HG02610 (cell line): ENCODE results near the gene NRARP.
A peak's percentile ranks its signal among the peaks of the same experiment; 100 is the strongest.

ENCODE experiments used
- ATAC-seq: cut with Tn5 transposase; IDR thresholded peaks from one replicate; pipeline ENCODE4 v1.9.1; 2021; ENCODE audit warnings: mild to moderate bottlenecking, moderate library complexity; ENCODE audit not compliant: unreplicated experiment

The NRARP gene

DNA sequence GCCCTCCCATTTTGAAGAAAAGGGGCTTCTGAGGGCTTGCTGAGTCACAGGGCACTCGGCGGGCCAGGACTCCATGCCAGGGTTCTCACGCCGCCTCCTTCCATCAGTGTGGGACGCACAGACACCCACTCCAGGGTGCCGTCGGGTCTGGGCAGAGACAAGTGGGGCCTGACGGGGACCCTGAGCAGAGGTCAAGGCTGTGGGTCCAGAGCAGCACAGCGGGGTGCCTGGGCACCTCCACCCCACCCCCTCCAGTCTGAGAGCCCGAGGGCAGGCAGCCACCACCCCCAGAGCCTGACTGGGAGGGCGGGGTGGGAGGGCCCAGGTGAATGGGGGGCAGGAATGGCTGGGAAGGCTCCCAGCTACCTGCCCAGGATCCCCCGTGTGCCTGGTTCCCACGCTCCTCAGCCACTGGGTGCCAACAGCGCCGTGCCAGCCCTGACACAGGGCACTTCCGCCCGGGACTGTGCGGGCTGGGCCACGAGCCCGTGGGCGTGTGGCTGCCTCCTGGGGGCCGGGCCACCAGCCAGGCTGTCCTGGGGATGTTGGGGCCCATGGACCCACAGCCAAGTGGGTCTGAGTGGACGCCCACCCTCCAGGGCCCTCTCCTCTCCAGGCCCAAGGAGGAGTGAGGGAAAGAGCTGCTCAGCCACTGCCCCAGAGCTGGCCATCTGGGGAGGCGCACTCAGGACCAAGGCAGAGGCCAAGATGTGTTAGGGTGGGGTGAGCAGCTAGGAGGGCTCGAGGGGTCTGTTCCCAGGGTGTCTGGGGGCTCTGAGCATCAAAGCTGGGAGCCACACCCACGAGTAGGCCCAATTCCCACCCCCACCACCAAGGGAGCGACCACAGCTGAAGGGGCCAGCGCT lies 10.1 kb upstream of the NRARP start:
- ATAC-seq: no peak

DNA sequence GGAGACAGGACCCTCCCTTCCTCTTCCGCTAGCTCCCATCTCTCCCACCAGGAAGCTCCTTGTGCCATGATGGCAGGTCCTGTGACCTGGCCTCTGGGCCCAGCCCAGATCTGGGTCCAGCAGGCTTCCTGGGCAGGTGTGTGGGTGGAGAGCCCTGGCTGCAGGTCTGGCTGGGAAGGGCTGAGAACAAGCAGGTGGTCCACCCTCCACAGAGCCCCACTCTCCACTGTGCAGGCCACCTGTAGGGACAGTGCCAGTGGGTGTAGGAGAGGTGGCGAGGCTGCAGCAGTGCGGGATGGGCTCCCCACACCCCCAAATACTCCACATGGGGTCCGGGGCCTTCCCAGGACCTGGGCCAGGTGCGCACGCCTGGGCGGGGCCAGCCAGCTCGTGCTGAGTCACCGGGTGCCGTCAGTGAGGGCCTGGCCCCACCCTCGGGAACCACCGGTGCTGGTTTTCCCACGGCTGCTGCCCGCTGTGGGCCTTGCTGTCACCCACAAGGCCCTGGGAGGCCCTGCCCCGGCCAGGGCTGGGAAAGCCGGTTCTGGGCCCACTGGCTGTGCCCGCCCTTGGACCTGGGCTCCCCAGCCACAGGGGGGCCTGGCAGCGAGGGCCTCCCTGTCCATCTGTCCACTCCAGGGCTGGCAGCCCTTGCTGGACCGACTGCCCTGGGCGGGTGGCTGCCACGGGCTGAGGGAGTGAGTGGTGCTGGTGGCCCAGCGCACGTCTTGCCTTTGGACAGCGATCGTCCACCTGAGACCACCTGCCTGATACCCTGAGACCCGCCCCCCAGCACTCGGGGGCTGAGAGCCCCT lies 9.3 kb upstream of the NRARP start:
- no peak for ATAC-seq

DNA sequence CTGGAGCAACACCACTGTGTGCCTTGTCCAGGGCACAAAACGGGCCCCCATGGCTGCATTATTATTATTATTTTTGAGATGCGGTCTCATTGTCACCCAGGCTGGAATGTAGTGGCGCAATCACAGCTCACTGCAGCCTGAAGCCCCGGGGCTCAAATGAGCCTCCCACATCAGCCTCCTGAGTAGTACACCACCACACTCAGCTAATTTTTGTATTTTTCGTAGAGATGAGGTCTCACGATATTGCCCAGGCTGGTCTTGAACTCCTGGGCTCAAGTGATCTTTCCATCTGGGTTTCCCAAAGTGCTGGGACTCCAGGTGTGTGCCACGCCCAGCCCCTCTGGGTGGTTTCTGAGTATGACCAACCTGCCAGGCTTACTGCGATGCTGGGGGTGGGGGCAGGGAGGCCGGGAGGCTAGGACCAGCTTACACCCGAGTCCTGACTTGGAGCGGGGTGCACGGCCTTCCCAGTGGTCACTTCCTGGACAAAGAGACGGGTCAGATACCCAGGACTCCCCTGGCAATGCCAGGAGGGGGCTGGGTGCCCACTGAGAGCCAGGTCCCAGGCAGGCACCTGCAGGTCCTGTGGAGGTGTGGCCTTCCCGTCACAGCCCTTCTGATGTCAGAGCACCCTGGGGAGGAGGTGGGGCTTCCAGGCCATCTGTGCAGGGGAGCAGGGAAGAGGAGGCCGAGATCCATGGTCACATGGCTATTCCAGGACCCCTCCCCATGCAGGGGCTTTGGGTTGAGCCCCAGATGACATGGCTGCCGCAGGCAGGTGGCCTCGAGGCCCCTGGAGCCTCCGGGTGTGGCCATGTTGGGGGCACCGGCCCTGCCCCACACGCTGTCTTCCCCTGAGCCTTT lies 8.3 kb upstream of the NRARP start:
- ATAC-seq: no peak

DNA sequence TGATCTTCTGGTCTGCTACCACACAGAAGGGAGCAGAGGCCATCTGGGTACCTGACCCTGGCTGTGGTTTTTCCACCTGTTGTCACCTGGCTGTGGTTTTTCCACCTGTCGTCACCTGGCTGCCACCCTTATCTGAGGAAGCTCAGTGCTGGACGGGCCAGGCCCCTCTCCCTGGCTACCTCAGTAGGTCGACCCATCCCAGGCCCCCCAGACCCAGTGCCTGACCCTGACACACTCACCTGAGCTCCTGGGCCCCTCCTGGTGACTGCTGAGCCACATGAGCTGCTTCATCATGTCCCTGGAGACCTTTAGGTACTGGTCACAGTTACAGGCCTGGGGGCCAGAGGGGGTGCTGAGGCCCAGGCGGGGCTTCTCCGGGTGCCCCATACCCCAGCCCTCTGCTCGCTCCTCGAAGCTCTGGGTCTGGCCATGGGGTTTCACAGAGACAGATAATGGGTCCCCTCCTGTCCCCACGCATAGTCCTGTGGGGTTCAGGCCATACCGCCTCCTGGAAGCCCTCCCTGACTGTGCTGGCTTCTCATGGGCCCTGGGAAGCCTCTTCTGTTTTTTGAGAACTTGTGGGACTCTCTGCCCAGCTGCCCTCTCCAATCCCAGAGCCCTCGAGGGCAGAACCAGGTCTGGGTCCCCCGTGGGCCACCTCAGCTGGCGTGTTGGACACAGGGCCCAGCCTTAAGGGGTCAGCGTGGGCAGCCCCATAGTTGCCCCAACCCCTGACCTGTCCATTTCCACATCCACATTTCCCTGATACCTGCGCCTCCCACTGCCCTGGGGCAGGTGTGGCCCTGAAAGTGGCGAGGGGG lies 7.5 kb upstream of the NRARP start:
- no peak for ATAC-seq

DNA sequence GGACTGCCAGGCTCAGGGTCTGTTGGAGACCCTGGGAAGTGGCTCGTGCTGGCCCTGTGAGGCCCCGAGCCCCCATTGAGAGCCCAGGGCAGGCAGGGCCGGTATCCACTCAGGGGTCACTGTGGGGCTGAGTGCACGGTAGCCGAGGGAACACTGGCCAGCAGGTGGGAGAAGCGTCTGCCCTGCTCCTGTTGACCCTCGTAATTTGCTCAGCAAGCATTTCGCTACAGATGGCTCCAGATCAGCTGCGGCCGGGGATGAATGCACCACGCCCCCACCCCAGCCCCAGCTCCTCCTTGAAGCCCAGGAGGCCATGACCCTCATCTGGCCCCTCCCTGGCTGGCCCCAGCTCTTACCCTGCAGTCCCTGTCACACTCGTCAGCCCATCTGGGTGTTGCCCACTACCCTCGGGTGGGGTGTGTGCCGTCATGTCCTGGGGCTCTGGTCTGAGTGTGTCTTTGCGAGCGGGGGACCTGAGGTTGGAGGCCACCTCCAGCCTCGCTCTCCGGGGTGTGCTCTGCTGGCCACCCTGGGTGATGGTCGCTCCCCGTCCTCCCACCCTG lies 6.1 kb upstream of the NRARP start:
- ATAC-seq: no peak

DNA sequence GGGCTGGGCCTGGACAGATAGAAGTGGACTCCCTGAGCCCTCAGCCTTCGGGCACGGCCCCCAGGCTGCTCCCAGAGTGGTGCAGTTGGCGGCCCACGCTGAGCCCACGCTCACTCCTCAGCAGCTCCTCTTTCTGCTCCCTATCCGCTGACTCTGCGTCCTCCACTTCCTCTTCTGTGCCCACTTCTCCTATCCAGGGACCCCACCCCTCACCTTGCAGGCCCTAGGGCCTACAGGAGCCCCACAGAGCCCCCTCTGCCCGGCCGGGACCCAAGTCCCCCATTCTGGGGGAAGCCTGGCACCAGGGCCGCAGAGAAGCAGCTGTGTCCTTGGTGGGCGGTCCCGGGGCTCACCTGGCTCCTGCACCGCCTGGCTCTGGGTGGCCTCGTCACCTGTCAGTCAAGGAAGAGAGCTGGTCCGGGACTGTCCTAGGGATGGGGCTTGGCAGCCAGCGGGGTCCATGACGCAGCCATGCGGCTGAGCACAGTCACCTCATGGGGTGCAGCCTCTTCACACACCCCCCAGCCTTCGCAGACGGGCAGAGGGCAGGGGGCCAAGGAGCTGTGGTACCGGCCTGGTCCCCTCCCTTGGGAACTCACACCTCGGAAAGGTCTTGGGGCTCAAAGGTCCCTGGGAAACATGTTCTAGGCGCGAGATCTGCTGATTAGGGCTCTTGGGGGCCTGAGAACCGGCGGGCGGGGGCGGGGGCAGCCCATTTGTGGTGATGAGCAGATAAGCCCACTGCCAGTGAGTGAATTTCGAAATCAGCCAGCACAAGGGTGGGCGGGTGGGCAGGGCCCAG lies 5.4 kb upstream of the NRARP start:
- no peak for ATAC-seq

DNA sequence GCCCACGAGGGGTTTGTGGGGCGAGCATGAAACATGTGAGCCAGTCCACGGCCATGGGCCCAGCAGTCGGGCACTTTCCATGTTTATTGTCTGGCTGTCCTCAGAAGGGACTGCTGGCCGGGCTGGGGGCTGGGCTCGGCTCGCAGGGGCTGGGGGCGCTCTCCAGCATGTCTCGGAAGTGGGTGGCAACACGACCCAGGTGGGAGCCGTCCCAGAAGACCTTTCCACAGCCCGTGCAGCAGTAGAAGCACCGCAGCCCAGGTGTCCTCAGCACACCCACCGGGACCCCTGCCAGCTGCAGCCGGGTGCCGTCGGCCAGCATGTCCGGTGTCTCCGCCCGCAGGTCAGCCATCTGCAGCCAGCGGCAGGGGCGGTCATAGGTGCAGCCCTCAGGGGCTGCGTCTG lies 4.8 kb upstream of the NRARP start:
- no peak for ATAC-seq

DNA sequence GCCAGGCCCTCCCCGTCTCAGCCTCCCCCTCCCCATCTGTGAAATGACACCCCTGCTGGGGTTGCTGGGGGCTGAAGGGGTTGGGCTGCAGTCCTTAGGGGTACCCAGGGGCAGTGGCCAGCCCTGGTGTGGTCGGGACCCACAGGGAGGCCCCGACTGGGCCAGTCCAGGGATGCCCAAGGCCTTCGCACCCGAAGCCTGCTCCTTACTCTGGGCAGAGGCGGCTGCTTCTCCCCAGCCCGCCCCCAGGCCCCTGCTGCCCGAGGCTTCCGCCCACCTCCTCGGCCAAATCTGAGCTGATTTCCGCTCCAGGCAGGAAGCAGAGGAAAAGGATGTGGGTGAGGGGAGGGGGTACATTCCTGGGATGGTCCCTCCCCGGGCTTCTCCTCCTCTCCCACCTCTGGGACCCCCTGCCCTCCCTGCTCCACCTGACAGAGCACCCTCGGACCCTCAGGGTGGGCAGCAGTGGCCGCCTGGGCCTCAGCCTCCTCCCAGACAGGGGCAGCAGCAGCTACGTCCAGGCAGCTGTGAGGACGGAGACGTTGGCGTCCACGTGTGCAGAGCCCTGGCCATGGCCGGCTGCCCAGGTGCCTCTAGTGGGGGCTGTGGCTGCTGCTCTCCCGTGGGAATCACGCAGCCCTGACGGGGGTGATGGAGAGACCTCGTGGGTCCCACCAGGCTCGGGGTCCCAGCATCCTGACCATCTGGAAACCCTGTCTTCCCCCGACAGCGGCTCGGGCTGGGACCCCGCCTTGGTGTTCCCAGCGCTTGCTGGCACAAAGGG lies 4.2 kb upstream of the NRARP start:
- ATAC-seq: no peak

DNA sequence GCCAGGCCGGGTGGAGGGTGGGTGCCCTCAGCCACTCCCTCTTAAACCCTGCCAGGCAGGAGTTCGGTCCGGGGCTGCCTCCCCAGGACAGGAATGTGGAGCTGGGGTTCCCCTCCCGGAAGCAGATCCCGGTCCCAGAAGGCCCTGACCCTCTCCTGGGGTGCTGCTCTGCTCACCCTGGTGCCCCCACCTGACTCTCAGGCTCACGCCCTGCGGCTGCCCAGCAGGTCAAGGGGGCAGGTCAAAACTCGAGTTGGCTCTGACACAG lies 3.7 kb upstream of the NRARP start:
- no peak for ATAC-seq

DNA sequence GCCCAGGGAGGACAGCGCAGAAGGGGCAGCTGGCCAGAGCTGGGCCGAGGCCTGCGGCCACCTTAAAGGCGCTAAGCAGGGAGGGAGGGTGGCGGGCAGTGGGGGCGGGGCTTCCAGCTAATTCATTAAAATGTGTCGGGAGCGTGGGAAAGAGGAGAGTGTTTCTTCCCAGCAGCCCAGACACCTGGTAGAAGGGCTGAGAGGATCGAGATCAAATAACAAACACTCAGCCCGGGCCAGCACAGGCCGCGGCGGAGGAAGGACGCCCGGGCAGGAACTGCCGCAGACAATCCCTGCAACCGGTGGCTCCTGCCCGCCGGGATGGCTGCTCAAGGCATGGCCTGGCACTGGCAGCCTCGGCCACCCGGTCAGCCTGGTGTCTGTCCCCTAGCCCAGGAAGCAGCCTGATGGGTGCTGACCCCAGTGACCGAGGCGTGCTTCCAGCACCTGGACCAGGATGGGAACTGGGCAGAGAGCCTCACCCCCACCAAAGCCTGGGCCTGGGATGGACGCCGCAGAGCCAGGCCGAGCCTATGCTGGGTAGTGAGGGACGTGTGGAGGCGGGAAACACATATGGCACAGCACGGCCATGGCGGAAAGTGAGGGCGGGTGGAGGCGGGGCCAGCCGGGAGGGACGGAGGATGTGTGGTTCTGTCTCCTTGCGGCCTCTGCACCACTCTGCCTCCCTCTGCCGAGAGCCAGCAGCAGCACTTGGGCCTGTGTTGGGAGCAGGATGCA lies 3.2 kb upstream of the NRARP start:
- ATAC-seq: no peak

DNA sequence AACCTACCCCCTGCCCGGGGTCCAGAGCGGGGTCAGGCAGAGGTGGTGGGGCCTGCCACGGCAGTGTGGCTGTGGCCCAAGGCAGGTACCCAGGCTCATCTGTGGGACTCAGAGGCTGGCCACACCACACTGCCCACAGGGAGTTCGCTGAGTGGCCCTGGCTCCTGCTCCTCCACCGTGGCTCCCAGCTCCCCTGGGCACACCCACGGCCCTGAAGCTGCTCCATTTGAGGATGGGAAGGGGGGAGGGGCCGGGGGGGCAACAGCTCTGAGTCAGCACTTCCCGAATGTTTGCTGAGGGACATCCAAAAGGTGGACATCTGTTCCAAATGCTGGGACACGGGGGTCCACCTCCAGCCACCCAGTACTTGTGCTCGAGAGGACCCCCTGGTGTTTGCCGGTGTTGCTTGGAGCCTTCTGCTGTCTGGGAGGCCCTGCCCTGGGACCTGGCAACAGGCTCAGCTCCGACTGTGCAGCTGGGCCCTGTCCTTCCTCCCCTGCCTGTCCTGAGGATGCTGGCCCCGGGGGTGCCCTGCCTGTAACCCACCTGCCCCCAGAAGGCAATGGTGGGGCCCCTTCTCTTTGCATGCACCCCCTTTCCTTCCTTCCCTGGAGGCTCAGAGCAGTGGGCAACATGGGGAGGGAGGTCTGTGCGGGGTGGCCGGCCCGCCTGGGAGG lies 2.5 kb upstream of the NRARP start:
- no peak for ATAC-seq

DNA sequence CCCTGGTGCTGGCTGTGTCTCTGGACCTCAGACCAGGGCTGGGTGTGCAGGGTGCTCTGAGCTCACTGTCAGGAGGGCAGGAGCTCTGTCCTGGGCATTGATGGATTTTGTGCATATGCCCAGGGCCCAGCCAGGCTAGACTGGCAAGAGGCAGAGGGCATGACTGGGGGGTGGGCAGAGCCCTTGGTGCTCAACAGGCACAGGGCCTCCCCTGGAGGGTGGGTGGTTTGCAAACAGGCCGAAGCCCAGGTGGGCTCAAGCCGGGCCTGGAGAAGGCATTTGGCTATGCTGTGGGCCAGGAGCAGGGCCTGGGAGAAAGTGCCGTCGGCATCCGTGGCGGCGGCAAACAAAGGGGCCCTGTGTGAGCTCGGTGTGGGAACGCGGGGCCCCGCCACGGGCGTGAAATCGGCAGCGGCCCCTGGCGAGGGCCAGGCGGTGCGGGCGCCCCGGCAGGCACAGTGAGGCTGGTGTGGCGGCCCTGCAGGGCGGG lies 1.9 kb upstream of the NRARP start:
- ATAC-seq: no peak

DNA sequence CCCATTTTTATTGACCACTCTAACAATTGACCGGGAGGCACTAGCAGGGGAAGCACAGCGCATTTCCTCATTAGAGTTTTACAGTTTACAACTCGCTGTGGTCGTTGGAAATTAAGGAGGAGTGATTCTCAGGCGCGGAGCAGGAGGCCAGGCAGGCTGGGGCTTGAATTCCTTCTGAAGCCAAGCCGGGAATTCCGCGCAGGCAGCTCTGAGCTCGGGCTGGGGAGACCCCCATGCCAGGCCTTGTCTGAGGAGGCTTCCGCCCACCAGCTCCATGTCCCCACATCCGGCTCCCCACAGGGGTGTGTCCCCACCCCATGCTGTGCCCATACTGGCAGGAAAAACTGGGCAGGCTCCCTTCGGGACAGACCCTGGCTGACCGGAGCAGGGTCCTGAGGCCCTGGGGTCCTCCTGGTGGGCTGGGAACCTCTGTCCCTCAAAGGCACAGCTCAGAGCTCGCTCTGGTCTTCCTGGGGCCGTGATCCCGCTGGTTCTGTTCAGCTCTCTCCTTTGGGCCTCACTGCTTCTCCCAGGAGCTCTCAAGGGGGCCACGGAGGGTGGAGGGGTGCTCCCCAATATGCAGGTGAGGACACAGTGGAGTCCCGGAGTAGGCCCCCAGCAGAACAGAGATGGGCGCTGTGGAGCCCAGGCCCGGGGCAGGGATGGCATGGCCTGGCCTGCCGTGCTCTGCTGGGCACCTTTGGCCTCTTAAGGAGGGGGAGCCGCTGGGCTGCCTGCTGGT lies 1.3 kb upstream of the NRARP start:
- ATAC-seq: no peak

DNA sequence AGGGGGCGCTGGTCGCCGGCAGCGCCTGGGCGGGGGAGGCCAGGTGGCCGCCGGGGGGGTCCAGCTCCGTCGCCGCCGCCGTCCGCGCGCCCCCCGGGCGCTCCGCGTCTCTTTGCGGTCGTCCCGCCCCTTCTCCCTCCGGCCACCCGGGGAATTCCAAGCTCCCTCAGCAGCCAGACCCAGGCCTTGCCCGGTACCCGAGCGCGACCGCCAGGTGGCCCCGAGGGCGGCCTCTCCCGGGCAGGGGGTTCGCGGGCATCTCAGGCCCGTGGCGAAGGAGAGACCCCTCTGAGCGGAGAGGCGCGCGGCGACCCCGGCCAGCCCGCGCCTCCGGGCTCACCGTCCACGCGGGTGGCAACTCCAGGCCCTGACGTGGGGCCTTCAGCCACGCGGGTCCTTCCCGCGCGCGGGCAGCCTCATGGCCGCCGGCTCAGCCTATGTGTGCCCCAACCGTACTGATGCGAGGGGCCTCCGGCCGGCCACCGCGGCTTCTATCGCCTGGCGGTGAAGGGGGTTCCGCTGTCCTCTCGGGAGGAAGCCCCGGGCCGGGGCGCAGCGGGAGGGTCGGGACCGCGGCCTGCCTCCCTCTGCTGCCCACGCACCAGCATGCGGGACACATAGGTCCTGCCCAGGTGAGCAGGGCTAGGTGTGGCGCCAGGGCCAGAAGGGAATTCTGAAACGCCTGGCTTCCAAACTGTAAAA lies 529 bp upstream of the NRARP start:
- ATAC-seq: peak; percentile 34

DNA sequence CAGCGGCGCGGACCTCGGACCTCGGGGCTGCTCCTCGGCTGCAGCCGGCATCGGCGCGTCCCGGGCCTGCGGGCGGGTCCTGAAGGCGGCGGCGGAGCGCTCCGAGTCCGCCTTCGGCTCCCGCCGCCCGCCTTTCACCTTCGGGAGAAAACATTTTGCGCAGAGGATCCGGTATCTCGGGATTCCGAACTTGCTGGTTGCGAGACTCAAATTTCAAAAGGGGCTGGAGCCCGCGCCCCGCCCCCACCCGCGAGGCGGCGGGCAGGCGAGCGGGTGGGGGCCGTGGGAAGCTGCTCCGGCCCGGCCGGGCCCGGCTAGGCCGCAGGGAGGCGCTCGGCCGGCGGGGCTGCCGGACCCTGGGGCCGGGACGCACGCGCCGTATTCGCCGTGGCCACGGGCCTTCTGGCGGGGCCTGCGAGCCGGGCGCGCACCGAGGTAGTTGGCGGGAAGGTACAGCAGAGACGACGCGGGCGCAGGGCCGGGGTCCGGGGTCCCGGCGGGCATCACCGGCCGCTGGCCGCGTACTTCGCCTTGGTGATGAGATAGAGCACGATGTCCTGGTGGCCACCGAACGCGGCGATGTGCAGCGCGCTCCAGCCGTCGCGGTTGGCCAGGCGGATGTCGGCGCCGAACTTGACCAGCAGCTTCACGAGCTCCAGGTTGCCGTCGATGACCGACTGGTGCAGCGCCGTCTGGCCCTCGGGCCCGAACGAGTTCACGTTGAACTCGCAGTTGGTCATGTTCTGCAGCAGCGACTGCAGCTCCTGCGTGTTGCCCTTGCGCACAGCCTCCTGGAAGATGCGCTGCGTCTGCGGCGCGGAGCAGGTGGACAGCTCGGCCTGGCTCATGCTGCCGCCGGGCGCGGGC lies 757 bp downstream of the NRARP start:
- ATAC-seq: no peak
